HG02884 (cell line): ENCODE measurements around the gene SH3PXD2B.

Experiments
- ATAC-seq: cut with Tn5 transposase; IDR thresholded peaks from one replicate; pipeline ENCODE4 v1.9.1; 2021; ENCODE audit warnings: mild to moderate bottlenecking, moderate library complexity; ENCODE audit not compliant: unreplicated experiment

SH3PXD2B gene

GRCh38 chr5:172453986-172454357 is 353 bp downstream of the SH3PXD2B start:
- no peak for ATAC-seq

GRCh38 chr5:172453206-172453985 is 929 bp downstream of the SH3PXD2B start:
- ATAC-seq, result no peak

GRCh38 chr5:172452398-172453205 is 1.7 kb downstream of the SH3PXD2B start:
- no peak for ATAC-seq

- ATAC-seq, result no peak
Observed at GRCh38 chr5:172451771-172452197, 2.5 kb downstream of the SH3PXD2B start.

- no peak for ATAC-seq
Observed at GRCh38 chr5:172450861-172451695, 3.2 kb downstream of the SH3PXD2B start.

- no peak for ATAC-seq
Observed at GRCh38 chr5:172450453-172450852, 3.9 kb downstream of the SH3PXD2B start.

- ATAC-seq, result no peak
Observed at GRCh38 chr5:172448999-172449398, 5.3 kb downstream of the SH3PXD2B start.

- ATAC-seq, result no peak
Observed at GRCh38 chr5:172447646-172448365, 6.5 kb downstream of the SH3PXD2B start.

GRCh38 chr5:172446336-172447051 is 7.8 kb downstream of the SH3PXD2B start:
- ATAC-seq, result no peak

- no peak for ATAC-seq
Observed at GRCh38 chr5:172445866-172446265, 8.5 kb downstream of the SH3PXD2B start.

GRCh38 chr5:172444626-172445365 is 9.5 kb downstream of the SH3PXD2B start:
- no peak for ATAC-seq

- no peak for ATAC-seq
Observed at GRCh38 chr5:172444110-172444510, 10.2 kb downstream of the SH3PXD2B start.

GRCh38 chr5:172443441-172444109 is 10.8 kb downstream of the SH3PXD2B start:
- ATAC-seq, result no peak

- ATAC-seq, result no peak
Observed at GRCh38 chr5:172442592-172442991, 11.7 kb downstream of the SH3PXD2B start.

GRCh38 chr5:172441262-172441751 is 13.0 kb downstream of the SH3PXD2B start:
- no peak for ATAC-seq

GRCh38 chr5:172440486-172440885 is 13.8 kb downstream of the SH3PXD2B start:
- no peak for ATAC-seq

- ATAC-seq, result no peak
Observed at GRCh38 chr5:172439785-172440477, 14.4 kb downstream of the SH3PXD2B start.

- no peak for ATAC-seq
Observed at GRCh38 chr5:172438319-172438668, 16.0 kb downstream of the SH3PXD2B start.
